GOT3 (cell line): Measurements from ENCODE around the gene LHFPL3.

Source experiments
- DNase-seq: peaks from one replicate; lab custom pipeline; 2025; ENCODE audit warnings: mixed read lengths; lab: John Stamatoyannopoulos, UW

The LHFPL3 gene

DNA sequence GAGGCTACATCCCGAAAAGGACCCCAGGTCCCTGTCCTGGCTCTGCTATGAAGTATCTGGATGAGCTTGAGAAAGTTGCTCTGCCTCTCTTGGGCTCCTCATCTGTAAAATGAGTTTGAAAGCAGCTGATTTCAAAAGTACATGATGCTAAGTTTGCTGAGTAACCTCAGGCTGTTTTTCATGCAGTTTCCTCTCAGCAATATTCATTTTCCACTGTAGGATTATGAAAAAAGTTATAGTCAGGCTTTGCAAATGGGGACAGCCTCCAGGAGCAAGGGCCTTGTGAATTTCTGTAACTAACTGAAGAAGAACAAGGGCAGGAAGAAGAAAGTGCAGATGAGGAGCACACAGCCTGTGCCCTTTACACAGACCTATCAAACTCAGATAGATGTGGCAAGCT lies 518.3 kb downstream of the LHFPL3 start:
- no peak for DNase-seq

DNA sequence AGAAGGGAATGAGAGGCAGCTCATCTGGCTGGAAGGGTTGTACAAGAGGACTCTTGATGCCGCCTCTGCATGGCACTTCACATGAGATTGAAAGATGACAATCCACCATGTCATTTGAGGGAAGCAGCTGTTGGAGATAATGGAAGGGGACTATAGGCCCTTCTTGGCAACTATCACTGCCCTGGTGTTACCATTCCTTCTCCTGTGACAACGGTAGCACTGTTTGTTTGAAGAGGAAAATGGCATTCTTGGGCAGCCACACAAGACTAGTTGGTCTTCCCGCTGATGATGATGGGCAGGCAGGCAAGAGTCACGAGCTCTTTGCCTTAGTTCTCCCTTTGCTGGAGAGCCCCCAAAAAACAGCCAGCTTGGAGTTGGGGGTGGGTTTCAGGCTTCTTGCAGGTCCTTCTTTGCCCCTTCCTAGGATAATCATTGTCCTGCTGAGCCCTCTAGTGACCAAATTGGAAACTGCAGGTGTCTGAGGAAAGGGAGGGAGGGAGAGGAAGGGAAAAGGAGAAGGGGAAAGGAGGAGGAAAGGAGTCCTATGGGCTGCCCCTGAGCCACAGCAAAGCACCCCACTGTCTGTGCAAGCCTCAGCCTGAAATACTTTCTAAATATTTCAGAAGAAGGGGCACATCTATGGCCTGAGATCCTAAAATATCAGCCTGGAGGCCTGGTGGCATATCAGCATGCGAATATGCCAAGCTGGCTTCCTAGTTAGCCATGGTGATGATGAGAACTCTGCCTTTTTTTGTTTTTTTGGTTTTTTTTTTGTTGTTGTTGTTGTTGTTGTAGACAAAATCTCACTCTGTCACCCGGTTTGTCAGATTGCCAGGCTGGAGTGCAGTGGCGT lies 520.0 kb downstream of the LHFPL3 start:
- DNase-seq: no peak

DNA sequence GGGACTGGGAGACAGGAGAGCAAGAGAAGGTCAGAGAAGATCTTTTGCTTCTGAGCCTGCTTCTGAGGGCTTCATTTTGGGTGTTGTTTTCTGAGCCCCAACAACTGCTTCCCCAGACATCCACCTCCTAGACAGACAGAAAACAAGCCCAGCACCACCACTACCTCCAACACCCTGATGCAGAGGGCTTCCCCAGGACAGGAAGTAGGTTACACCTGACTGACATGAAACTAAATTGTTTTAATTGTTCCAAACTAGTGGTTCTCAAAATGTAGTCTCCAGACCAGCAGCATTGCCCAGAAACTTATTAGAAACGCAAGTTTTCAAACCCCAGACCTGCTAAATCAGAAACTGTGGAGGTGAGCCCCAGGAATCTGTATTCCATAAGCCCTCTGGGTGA lies 522.0 kb downstream of the LHFPL3 start:
- DNase-seq: no peak

GRCh38 chr7:104851268-104851667 lies 522.9 kb downstream of the LHFPL3 start:
- no peak for DNase-seq

GRCh38 chr7:104852386-104852785 lies 524.0 kb downstream of the LHFPL3 start:
- no peak for DNase-seq

- DNase-seq: no peak
Measured at GRCh38 chr7:104855861-104856260, 527.5 kb downstream of the LHFPL3 start.

- no peak for DNase-seq
Measured at GRCh38 chr7:104857458-104858425, 529.3 kb downstream of the LHFPL3 start.

GRCh38 chr7:104859754-104860426 lies 531.5 kb downstream of the LHFPL3 start:
- DNase-seq: no peak

DNA sequence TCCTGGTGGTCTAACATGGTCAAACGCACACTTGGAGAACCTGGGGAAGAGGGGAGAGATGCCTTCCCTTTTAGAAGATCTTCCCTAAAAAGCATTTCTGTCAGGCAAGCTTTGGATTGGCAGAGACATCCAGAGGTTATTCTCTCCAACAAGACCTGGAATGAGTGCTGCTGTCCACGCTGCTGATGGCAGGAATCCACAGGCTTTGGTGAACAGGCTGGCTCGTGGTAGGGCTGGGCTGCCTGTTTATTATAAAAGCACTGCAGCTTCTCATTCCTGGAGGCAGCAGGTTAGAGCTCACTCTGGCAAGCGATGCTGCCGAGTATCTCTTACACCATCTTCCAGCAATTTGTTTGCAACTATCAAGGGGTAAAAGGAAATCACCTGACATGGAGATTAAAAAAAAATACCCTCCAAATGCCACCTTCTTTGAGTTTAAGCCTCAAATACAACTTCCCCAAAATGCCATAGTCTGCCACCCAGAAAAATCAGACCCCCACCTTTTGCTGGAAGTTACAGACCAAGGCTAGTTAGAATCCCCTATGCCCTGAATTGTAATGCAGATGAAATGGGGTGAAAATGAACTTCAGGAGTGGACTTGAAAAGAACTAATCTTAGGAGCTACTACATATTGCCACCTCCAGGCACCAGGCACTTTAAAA lies 533.5 kb downstream of the LHFPL3 start:
- DNase-seq: no peak

DNA sequence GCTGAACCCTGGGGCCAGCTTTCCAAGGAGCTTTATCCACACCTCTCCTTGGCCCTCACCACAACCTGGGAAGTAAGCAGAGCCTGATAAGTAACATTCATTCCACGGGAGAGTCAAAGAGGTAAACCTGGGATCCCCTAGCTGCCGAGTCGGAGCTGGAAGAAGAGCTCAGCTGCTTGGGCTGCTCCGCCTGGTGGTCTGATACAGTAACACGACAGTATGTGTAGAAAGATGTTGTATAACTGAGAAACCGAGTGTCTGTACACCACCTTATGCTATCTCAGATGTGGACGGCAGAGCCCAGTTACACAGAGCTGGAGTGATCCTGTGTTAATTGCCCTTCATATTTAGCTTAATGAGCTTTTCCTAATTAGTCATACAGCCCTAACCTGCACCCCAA lies 534.3 kb downstream of the LHFPL3 start:
- DNase-seq: no peak

DNA sequence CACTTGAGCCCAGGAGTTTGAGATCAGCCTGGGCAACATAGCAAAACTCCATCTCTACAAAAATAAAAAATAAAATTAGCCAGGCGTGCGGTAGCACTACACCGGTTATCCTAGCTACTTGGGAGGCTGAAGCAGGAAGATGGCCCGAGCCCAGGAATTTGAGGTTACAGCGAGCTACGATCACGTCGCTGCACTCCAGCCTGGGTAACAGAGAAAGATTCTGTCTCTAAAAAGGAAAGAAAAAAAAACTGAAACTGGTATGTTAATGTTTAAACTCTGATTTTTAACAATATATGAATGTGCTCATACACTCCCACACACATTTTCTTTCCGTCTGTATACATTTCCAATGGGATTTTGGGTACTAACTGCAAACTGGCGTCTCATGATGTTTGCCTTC lies 545.0 kb downstream of the LHFPL3 start:
- no peak for DNase-seq

DNA sequence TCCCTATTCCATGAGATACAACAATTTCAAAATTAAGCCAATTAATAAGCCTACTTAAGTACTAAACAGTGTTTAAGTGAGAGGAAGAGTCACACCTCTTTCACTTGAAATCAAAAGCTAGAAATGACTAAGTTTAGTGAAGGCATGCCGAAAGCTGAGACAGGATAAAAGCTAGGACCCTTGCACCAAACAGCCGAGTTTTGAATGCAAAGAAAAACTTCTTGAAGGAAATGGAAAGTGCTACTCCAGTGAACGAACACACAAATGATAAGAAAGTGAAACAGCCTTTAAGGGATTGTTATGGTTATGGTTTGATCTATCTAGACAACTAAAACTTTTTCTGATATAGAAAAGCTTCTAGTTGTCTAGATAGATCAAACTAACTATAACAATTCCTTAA lies 550.2 kb downstream of the LHFPL3 start:
- no peak for DNase-seq

DNA sequence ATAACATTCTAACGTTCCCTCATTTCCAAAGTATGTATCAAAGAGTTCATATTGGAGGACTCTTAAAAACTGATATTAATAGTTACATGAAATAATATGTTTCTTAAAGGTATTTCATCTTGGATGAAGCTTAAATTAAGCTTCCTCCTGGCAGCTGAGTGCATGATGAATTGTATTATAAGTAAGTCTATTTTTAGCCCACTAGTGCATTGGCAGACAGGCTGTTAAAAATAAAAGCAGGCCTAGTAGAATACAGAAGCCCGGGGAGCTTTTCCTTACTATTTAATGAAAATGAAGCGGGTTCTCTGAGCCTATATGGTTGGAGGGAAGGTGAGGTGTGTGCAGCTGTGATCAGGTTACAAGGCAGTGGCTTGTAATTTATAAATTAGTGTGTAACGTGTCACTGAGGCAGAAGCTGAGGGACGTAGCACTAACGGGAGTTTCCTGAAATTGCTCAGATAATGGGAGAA lies 554.9 kb downstream of the LHFPL3 start:
- DNase-seq: no peak

DNA sequence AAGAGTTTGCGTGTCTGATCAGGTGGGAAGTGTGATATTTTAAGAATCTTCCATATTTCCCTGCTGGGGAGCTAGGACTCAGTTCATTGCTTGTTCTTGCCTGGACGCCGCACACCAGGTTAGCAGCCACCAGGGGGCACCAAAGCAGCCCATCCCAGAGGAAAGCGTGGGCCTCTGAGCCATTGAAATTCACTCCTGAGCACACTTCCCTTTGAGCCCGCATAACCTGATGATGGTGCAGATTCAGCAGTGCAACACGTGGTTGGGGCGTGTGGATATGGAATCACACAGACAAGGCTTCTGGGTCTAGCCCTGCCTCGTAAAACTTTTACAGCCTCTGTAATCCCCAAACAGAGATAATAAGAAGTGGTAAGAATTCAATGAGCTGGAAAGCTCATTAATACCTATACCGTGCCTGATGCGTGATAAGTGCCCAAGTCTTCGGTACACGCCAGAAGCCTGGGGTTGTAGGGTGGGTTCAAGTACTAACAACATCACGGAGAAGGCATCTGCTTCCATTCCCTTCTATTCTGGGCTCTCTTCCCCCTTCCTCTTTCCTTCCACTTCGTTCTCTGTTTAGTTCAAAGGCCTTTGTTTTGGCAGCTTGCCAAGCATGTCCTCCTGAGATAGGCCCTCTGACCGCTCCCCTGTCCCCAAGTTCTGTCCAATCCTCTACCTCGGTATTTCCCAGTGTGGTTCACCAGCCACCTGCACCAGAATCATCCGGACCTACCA lies 555.5 kb downstream of the LHFPL3 start:
- peak; percentile 63 for DNase-seq

DNA sequence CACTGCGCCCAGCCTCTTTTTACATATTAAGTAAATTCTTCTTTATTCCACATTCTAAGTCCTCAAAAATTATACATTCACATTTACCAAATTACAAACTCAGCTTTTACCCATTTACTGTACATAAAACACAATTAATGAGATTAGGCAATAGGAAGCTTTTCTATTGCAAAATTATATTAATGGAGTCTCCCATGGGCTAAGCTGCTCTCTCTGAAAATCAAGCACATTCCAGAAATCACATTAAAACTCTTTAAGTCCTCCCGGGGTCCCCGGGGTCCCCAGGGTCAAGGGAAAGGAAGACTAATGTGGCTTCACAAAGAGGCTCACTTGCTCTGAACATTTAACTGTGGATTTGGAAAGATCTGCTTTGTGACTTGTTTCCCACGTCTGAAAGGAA lies 558.2 kb downstream of the LHFPL3 start:
- no peak for DNase-seq

DNA sequence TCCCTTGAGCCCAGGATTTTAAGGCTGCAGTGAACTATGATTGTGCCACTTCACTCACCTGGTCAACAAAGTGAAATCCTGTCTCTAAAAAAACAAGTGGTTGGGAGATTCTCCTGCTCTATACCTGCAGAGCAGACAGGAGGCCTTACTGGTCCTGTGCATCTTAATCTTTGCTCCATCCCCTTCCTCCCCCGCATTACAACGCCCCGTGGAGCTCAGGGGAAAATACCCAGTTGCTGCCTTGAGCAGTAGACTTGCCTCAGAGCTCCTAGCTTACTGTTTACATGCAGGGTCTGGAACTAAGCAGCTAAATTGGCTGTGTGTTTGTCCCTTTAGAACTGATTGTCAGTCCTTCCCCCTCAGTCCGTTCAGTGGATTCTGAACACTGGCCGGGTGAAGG lies 561.8 kb downstream of the LHFPL3 start:
- DNase-seq: no peak

GRCh38 chr7:104891949-104892348 lies 563.5 kb downstream of the LHFPL3 start:
- no peak for DNase-seq

- no peak for DNase-seq
Measured at GRCh38 chr7:104894314-104894713, 565.9 kb downstream of the LHFPL3 start.

DNA sequence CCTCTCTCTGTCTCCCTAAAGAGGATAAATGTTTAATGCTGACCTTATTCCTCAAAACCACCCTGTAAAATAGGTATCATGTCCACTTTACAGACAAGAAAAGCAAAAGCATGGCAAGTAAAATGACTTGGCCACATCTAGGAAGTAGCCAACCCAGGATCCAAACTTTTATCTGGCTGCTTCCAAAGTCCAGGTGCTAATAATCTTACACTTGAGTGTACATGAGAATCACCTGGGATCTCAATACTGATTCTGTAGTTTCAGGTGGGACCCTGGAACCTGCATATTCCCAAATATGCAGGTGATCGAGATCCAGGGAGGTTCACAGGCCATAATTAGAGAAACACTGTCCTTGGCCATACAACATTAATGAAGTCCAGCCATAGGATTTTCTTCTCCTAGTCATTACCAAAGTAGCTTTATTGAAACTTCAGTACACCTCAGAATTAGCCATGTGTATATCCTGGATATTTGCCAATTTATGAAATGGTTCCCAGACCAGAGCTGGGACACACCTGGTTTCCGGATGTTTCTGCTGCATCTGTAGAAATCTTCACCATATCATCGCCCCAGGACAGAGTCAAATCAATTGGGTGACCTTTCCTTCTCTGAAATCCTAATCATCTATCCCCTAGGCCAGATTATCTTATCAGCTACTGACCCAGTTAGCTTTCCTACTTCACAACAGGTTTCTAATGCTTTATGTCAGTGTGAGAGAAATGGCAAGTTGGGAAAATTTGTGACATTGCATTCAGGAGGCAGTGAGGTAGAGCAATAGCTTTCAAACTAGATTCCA lies 566.5 kb downstream of the LHFPL3 start:
- no peak for DNase-seq
